GM18907 (cell line): ENCODE data around the gene MFSD6.
"Not testable (repeated sequence)": the region's sequence is repeated elsewhere in the genome, so short reads cannot be mapped to it uniquely, and the experiment has no call there.

Experiments
- ATAC-seq: cut with Tn5 transposase; IDR thresholded peaks from one replicate; pipeline ENCODE4 v1.9.1; 2021; ENCODE audit warnings: mild to moderate bottlenecking, moderate library complexity; ENCODE audit not compliant: unreplicated experiment

Gene MFSD6

GRCh38 chr2:190407662-190408537 is at the start of gene MFSD6:
MFSD6 (plus strand) TSS chr2:190408355; CDS start chr2:190436030, 27,675 bp downstream.
- ATAC-seq = peak; percentile 65

GRCh38 chr2:190358655-190359448 is 49.3 kb upstream of the MFSD6 start:
- ATAC-seq = not testable (repeated sequence)

- ATAC-seq = no peak
Observed at GRCh38 chr2:190360561-190360960, 47.6 kb upstream of the MFSD6 start.

GRCh38 chr2:190360965-190361364 is 47.2 kb upstream of the MFSD6 start:
- no peak for ATAC-seq

GRCh38 chr2:190361572-190361971 is 46.6 kb upstream of the MFSD6 start:
- no peak for ATAC-seq

GRCh38 chr2:190362894-190363293 is 45.3 kb upstream of the MFSD6 start:
- no peak for ATAC-seq

GRCh38 chr2:190365499-190366204 is 42.5 kb upstream of the MFSD6 start:
- no peak for ATAC-seq

- ATAC-seq = no peak
Observed at GRCh38 chr2:190366248-190366753, 41.9 kb upstream of the MFSD6 start.

- no peak for ATAC-seq
Observed at GRCh38 chr2:190367091-190367490, 41.1 kb upstream of the MFSD6 start.

GRCh38 chr2:190369635-190370034 is 38.5 kb upstream of the MFSD6 start:
- ATAC-seq = no peak

GRCh38 chr2:190376083-190376482 is 32.1 kb upstream of the MFSD6 start:
- ATAC-seq = no peak

- no peak for ATAC-seq
Observed at GRCh38 chr2:190376591-190377245, 31.4 kb upstream of the MFSD6 start.

GRCh38 chr2:190378880-190379237 is 29.3 kb upstream of the MFSD6 start:
- ATAC-seq = no peak

- ATAC-seq = no peak
Observed at GRCh38 chr2:190379249-190379964, 28.7 kb upstream of the MFSD6 start.

GRCh38 chr2:190380962-190381412 is 27.2 kb upstream of the MFSD6 start:
- no peak for ATAC-seq

- peak; percentile 76 for ATAC-seq
Observed at GRCh38 chr2:190382851-190383250, 25.3 kb upstream of the MFSD6 start.

GRCh38 chr2:190387422-190387821 is 20.7 kb upstream of the MFSD6 start:
- no peak for ATAC-seq

GRCh38 chr2:190396271-190396670 is 11.9 kb upstream of the MFSD6 start:
- no peak for ATAC-seq

- no peak for ATAC-seq
Observed at GRCh38 chr2:190402986-190403603, 5.1 kb upstream of the MFSD6 start.
